ENCODE measurements around the gene SLX4IP. TPM values are rescaled to one million over a fixed set of nuclear protein-coding genes. Genes with fewer than 3 reads are reported as not detected.

SLX4IP gene
- total and polyA plus RNA-seq, 2 donors (not counting 3 experiments of a cell fraction or from before 2014, with no cell fraction given) = 1.9 to 4.5 TPM

GRCh38 chr20:10550204-10551118 is 115.4 kb downstream of the SLX4IP start:
- Histone ChIP-seq H3K9me1 (replicated peaks; ENCODE audit: control insufficient read depth, extremely low read depth, insufficient read depth, low read length) (no peaks in the 10 kb centered on the region), H3K4me3 (replicated peaks in 1 of 3; ENCODE audit: insufficient read depth in 1 of 3, low read depth in 1 of 3, low read length in 3 of 3) (no peak overlapping the region), H3K27ac (ENCODE audit: insufficient read depth, low read depth, low read length) (no peak overlapping the region), H3K9me3 (replicated peaks; ENCODE audit: control insufficient read depth, insufficient read depth, low read length) (no peaks in the 10 kb centered on the region), H3K4me1 (ENCODE audit: control insufficient read depth, extremely low read depth, insufficient read depth, low read length) (peaks cover 9% of the 10 kb centered on the region), H3K79me2 (ENCODE audit: control insufficient read depth, insufficient read depth, low read length) (no peaks in the 10 kb centered on the region), H3K4me2 (ENCODE audit: insufficient read depth, low read length) (no peak overlapping the region), H2AFZ (ENCODE audit: low read depth, low read length) (no peak overlapping the region), H3K36me3 (ENCODE audit: control insufficient read depth in 2 of 2, extremely low read depth in 1 of 2, insufficient read depth in 2 of 2, low read length in 2 of 2) (no peaks in the 10 kb centered on the region), H3K27me3 (ENCODE audit: control insufficient read depth in 2 of 2, insufficient read depth in 2 of 2, low read length in 2 of 2) (no peaks in the 10 kb centered on the region), H4K20me1 (replicated peaks; ENCODE audit: control insufficient read depth, extremely low read depth, insufficient read depth, low read length) (no peaks in the 10 kb centered on the region), H3K9ac (replicated peaks; ENCODE audit: extremely low read depth, insufficient read depth, low read length) (no peak overlapping the region)
- POLR2A ChIA-PET = no interaction called here
- CTCF ChIA-PET = interaction anchor here (1.2 to 4.1 kb wide), 2 partner anchors 14 to 993 kb away, joined by 3 to 26 read pairs; no protein-coding TSS in a partner anchor
- intact Hi-C loops (cut with micrococcal nuclease) (loop anchor here (2.0 to 10.0 kb wide), 5 partner anchors 214 to 936 kb away; no protein-coding TSS in a partner anchor), dilution Hi-C loops (cut with MboI; ENCODE audit: extremely low pct_ligation_motif_present, low sequenced_read_pairs) (no loop called here)
- BruUV-seq (replicated peaks) = no TSS peak
- FAIRE-seq (no peak), DNase-seq (ENCODE audit: low read depth, low spot score) (no peak)
- TF ChIP-seq GATA2 (IDR thresholded peaks at IDR 0.05; ENCODE audit: insufficient read depth, insufficient read length, low read depth, low read length) (no peak), JUN (IDR thresholded peaks at IDR 0.05; ENCODE audit: borderline replicate concordance, insufficient read depth, insufficient read length, low read depth) (no peak), POLR2A (IDR thresholded peaks at IDR 0.05; ENCODE audit: low read depth, low read length) (no peak), CTCF (IDR thresholded peaks at IDR 0.05; ENCODE audit: extremely low read depth in 1 of 2, insufficient read depth in 1 of 2, low read depth in 1 of 2, low read length in 2 of 2) (no peak), MYC (IDR thresholded peaks at IDR 0.05; ENCODE audit: low read depth, low read length) (no peak), EZH2 (IDR thresholded peaks at IDR 0.05; ENCODE audit: borderline replicate concordance, low read depth, low read length, severe bottlenecking) (no peak), FOS (IDR thresholded peaks at IDR 0.05; ENCODE audit: borderline replicate concordance, insufficient read depth, low read length) (no peak), MAX (IDR thresholded peaks at IDR 0.05; ENCODE audit: insufficient read depth, insufficient read length) (no peak), POLR2AphosphoS5 (IDR thresholded peaks at IDR 0.05; ENCODE audit: insufficient read depth, low read depth, low read length) (no peak)
